Ovary (tissue), 3 donors: Measurements from ENCODE around the gene PAPOLA.

ENCODE experiments used
- POLR2A ChIP-seq: fragments of 450-650 bp; IDR thresholded peaks from one replicate; pipeline ENCODE4 v1.6.1; 2017; ENCODE audit warnings: antibody characterized with exemption, mild to moderate bottlenecking, moderate library complexity
- TF ChIP-seq, protein P1 (sequence below), 3 donors: fragments of 450-650 bp in 2 of 3; fragments of 200-600 bp in 1 of 3; IDR thresholded peaks; one replicate each; pipeline versions ENCODE4 v1.5.1 to v1.8.0; 2016 to 2022; ENCODE audit warnings: antibody characterized with exemption in 3 of 3, mild to moderate bottlenecking in 1 of 3
- donor health status: DM: no; HTN: no; CAD: no.

DNA sequence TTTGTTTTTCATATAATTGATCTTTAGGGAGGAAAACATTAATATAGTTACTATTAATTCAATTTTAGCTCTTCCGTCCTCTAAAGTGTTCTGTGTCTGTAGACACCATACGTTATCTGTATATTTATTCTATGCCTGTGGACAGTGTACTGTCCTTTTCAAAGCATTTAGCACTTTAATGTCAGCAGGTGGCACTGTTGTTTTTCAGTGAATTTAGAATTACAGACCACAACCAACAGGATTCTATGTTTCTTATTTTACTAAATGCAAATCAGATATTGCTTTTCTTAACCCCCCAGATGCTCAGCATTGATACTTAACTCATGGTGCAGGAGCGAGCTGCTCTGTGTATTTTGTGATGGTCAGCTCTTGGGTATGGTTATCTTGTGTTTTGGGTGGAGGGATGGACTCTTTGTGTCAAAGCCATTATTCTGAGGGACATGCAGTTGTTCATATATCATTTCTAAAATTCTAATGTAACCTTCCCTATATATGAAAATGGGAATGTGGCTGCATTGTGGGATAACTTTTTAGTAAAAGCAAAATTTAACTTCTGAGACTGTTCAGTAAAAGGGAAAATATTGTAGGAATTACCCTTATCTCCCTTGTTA, 65.2 kb downstream of the PAPOLA start:
- TF ChIP-seq, protein P1, sequence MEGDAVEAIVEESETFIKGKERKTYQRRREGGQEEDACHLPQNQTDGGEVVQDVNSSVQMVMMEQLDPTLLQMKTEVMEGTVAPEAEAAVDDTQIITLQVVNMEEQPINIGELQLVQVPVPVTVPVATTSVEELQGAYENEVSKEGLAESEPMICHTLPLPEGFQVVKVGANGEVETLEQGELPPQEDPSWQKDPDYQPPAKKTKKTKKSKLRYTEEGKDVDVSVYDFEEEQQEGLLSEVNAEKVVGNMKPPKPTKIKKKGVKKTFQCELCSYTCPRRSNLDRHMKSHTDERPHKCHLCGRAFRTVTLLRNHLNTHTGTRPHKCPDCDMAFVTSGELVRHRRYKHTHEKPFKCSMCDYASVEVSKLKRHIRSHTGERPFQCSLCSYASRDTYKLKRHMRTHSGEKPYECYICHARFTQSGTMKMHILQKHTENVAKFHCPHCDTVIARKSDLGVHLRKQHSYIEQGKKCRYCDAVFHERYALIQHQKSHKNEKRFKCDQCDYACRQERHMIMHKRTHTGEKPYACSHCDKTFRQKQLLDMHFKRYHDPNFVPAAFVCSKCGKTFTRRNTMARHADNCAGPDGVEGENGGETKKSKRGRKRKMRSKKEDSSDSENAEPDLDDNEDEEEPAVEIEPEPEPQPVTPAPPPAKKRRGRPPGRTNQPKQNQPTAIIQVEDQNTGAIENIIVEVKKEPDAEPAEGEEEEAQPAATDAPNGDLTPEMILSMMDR (IDR thresholded peaks at IDR 0.05) = no peak
- TF ChIP-seq POLR2A = no peak
